NCI-H1417 (cell line): ENCODE results near the gene ZC3H15.
"Not testable (repeated sequence)": the region's sequence is repeated elsewhere in the genome, so short reads cannot be mapped to it uniquely, and the experiment has no call there.

Experiments used
- DNase-seq, 3 experiments: peaks; one replicate each; lab custom pipeline; 2025; lab: John Stamatoyannopoulos, UW

ZC3H15 gene

GRCh38 chr2:186493564-186494085, 7.6 kb downstream of the ZC3H15 start:
- no peak for DNase-seq

- DNase-seq: no peak
Observed at GRCh38 chr2:186496401-186496800, 10.3 kb downstream of the ZC3H15 start.

GRCh38 chr2:186497928-186498327, 11.9 kb downstream of the ZC3H15 start:
- no peak for DNase-seq

- no peak for DNase-seq
Observed at GRCh38 chr2:186498834-186499233, 12.8 kb downstream of the ZC3H15 start.

GRCh38 chr2:186503827-186504606, 18.0 kb downstream of the ZC3H15 start:
- peak in 2 of 3 experiments; percentile 0 to 48 for DNase-seq

GRCh38 chr2:186508263-186508662, 22.2 kb downstream of the ZC3H15 start:
- no peak for DNase-seq

- no peak for DNase-seq
Observed at GRCh38 chr2:186515376-186515775, 29.3 kb downstream of the ZC3H15 start.

- no peak for DNase-seq
Observed at GRCh38 chr2:186516396-186516795, 30.3 kb downstream of the ZC3H15 start.

- no peak for DNase-seq
Observed at GRCh38 chr2:186517090-186517489, 31.0 kb downstream of the ZC3H15 start.

- no peak for DNase-seq
Observed at GRCh38 chr2:186518291-186518690, 32.2 kb downstream of the ZC3H15 start.

- DNase-seq: no peak
Observed at GRCh38 chr2:186518945-186519344, 32.9 kb downstream of the ZC3H15 start.

GRCh38 chr2:186521570-186522153, 35.6 kb downstream of the ZC3H15 start:
- not testable (repeated sequence) for DNase-seq

- DNase-seq: no peak
Observed at GRCh38 chr2:186522450-186522849, 36.4 kb downstream of the ZC3H15 start.

- no peak for DNase-seq
Observed at GRCh38 chr2:186523791-186524190, 37.7 kb downstream of the ZC3H15 start.

GRCh38 chr2:186526281-186526680, 40.2 kb downstream of the ZC3H15 start:
- no peak for DNase-seq

- DNase-seq: no peak
Observed at GRCh38 chr2:186530314-186530713, 44.3 kb downstream of the ZC3H15 start.

GRCh38 chr2:186531257-186531775, 45.3 kb downstream of the ZC3H15 start:
- DNase-seq: no peak

GRCh38 chr2:186532891-186533290, 46.8 kb downstream of the ZC3H15 start:
- no peak for DNase-seq

- DNase-seq: peak in 1 of 3 experiments; percentile 3
Observed at GRCh38 chr2:186533717-186534116, 47.7 kb downstream of the ZC3H15 start.

- DNase-seq: no peak
Observed at GRCh38 chr2:186534406-186534805, 48.3 kb downstream of the ZC3H15 start.

- DNase-seq: no peak
Observed at GRCh38 chr2:186535861-186536260, 49.8 kb downstream of the ZC3H15 start.

GRCh38 chr2:186537019-186537418, 51.0 kb downstream of the ZC3H15 start:
- DNase-seq: no peak

GRCh38 chr2:186540941-186541340, 54.9 kb downstream of the ZC3H15 start:
- DNase-seq: no peak
